GM18909 (cell line): ENCODE data around the gene CTSL.

Source experiments
- ATAC-seq: cut with Tn5 transposase; IDR thresholded peaks from one replicate; pipeline ENCODE4 v1.9.1; 2021; ENCODE audit warnings: mild to moderate bottlenecking; ENCODE audit not compliant: unreplicated experiment, poor library complexity

Gene CTSL

DNA sequence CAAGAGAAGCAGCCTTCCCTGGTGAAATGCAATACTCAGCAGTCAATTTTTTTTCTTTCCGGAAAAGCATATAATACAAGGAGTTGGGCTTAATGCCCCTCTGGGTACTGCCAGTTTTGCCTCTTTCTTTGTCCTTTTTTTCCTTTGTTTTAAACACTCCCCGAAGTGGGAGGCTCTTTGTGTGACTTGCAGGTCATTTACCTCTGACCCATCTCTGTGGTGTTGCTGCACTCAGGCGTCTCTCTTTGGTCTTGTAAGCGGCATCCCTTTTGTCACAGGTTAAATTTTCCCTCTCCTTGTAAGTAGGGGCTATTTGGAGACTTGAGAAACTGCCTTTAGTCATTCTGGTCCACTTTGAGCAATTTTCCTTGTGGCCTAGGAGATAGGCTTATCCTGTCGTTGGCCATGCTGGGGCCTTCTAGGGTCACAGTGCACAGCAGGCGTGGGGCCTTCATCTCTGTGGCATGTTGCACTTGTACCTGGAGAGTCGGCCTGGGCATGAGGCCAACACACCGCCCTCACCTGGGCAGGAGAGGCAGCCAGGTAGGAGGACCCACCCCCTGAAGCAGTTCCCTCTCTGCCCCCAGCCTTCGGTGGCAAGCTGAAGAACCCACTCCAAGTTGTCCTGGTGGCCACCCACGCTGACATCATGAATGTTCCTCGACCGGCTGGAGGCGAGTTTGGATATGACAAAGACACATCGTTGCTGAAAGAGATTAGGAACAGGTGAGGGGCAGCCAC, 27.7 kb upstream of the CTSL start:
- ATAC-seq: no peak

GRCh38 chr9:87699835-87700234, 26.1 kb upstream of the CTSL start:
- ATAC-seq: no peak

GRCh38 chr9:87701491-87701890, 24.4 kb upstream of the CTSL start:
- ATAC-seq: no peak

DNA sequence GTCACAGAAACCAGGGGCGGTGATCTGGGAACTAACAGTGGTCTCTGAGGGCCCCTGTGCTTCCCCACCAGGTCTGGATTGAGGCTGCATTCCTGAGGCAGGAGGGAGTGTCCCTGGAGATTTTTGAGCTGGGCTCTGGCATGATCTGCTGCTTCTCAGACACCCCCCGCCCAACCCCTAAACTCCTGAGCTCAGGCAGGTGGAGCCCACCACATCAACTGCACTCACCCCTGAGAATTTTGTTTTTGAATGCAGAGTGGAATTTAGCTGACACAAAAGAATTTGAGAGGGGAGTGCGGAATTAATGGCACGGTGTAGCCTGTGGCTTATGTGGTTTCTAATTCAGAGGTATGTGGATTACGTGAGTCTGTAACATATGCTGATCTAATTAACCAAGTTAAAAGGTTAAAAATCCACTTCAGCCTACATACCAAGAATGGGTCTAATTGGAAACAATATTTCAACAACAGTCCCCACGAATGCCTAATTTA, 23.9 kb upstream of the CTSL start:
- no peak for ATAC-seq

DNA sequence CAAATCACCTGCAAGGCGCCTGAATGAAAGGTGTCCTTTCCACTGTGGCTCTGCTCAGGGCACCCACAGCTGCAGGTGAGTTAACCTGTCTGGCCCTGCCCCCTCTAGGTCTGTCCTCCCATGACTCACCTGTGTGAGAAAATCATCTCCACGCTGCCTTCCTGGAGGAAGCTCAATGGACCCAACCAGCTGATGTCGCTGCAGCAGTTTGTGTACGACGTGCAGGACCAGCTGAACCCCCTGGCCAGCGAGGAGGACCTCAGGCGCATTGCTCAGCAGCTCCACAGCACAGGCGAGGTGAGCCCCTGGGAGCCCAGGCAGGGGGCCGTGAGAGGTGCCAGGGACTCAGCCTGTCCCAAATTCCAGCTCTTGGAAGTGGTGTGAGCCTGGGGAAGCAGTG, 23.0 kb upstream of the CTSL start:
- ATAC-seq: no peak

- no peak for ATAC-seq
These were observed 22.2 kb upstream of the CTSL start for GRCh38 chr9:87703636-87704276.

DNA sequence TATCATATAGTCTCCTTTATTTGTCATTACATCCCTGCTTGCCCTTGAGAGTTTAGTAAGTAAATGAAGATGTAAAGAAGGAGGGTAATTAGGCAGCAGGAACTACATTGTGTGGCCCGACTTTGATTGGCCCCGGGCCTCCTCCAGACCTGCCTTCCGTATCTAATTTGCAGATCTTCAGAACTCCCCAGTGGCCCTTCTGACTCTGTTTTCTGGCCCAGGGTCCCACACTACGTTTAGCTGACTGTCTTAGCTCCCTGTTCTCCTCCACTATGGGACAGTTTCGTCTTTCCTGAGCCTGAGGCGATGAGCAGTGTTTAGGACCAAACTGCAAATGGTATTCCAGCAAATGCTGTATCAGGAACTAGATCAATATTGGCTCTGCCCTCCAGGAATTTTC, 21.6 kb upstream of the CTSL start:
- ATAC-seq: no peak

DNA sequence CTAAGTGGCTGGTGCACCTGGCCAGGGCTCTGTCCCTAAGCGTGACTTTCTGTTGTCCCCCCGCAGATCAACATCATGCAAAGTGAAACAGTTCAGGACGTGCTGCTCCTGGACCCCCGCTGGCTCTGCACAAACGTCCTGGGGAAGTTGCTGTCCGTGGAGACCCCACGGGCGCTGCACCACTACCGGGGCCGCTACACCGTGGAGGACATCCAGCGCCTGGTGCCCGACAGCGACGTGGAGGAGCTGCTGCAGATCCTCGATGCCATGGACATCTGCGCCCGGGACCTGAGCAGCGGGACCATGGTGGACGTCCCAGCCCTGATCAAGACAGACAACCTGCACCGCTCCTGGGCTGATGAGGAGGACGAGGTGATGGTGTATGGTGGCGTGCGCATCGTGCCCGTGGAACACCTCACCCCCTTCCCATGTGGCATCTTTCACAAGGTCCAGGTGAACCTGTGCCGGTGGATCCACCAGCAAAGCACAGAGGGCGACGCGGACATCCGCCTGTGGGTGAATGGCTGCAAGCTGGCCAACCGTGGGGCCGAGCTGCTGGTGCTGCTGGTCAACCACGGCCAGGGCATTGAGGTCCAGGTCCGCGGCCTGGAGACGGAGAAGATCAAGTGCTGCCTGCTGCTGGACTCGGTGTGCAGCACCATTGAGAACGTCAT, 19.7 kb upstream of the CTSL start:
- ATAC-seq: no peak

DNA sequence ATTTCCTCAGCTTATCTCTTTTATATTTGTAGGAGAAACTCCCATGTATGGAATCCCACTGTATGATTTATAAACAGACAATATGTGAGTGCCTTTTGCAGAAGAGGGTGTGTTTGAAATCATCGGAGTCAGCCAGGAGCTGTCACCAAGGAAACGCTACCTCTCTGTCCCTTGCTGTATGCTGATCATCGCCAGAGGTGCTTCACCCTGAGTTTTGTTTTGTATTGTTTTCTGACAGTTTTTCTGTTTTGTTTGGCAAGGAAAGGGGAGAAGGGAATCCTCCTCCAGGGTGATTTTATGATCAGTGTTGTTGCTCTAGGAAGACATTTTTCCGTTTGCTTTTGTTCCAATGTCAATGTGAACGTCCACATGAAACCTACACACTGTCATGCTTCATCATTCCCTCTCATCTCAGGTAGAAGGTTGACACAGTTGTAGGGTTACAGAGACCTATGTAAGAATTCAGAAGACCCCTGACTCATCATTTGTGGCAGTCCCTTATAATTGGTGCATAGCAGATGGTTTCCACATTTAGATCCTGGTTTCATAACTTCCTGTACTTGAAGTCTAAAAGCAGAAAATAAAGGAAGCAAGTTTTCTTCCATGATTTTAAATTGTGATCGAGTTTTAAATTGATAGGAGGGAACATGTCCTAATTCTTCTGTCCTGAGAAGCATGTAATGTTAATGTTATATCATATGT, 18.0 kb upstream of the CTSL start:
- ATAC-seq: no peak

DNA sequence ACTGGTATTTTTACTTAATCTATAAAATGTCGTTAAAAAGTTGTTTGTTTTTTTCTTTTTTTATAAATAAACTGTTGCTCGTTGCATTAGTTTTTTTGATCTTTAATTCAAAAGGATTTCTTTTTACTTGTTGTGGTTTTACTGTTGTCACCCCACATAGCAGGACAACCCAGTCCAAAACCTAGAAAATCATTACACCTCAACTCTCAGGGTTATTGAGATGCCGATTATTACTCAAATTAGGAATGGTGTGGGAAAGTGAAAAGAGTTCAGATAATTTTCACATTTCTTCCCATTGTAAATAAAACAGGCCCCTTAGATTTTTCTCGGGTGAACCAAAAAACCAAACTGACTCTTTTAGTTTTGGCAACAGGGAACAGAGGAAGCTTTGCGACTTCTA, 17.4 kb upstream of the CTSL start:
- no peak for ATAC-seq

DNA sequence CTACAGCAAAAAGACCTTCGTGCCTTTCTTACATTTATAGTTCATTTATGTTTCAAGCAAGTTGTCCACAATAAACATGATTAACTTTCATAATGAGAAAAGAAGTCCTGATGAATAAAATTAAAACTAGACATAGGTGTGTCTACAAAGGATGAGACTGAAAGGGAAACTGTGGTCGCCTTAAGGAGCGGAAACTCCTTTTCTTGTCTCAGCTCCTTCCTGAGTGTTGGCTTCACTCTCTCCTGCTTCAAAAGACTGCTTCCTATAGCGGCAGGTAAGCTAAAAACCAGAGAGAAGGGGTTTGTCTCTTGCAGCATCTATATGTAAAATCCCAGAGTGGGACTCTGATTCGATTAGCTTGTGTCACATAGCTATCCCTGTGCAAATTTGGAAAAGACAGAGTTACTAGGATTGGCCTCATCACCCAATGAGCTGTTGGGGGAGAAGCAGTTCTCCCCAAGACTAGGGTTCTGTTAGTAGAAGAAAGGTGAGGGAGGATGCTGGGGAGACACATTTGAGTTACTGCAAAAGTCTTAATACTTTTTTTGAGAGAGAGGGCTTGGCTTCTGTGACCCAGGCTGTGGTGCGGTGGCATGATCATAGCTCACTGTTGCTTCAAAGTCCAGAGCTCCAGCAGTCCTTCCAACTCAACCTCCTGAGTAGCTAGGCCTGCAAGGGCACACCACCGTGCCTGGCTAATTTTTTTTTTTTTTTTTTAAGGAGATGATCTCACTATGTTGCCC, 16.8 kb upstream of the CTSL start:
- no peak for ATAC-seq

DNA sequence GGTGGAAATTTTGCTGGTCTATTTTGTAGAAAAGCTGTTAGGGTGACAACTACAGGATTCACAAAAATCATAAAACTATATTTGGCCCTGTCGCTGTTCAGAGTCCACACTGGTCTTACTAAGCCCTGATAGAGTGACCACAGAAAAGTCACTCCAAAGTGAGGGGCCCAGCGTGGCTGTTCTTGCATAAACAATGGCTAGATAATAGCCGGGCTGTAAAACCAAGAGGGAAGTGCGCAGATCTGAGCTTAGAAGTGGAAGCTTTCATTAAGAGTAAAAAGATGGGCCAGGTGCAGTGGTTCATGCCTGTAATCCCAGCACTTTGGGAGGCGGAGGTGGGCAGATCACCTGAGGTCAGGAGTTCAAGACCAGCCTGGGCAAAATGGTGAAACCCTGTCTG, 15.5 kb upstream of the CTSL start:
- ATAC-seq: no peak

DNA sequence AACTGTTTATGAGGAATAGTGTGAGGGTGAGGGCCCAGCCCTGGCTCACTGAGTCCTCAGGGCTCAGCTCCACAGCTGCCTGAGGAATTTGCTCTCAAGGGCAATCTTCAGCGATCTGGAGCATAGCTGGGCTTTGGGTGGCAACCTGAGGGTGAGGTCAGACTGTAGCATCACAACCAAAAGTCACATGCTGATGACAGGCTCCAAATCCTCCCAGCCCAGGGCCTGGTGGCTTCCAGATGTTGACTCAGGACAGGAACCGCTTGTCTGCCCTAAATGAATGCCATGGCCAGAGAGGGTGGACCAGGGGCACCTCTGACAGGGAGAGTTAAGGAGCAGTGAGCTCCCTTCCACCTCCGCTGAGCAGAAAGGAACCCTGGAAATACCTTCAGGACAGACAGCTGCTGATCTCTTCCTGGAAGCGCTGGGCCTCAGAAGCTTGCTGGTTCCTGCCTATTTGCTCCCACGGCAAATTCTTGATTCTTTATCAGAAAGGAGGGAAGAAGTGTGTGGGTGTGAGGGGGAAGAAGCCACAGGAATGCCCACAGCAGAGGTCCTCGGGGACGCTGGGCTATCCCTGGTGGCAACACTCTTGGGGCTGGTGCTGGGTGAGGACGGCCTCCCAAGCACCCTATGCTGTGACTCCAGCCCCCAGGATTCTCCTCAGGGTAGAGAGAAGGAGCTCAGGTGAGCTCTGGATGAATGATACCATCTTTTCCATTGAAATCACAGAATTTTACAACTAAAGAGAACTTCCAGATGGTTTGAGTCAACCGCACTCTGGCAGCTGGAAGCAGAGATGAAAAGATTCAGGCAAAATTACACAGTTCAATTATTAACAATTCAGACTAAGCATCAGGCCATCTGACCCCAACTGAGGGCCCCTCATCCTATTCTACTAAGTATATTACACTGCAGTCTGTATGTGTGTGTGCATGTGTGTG, 13.8 kb upstream of the CTSL start:
- ATAC-seq: no peak

DNA sequence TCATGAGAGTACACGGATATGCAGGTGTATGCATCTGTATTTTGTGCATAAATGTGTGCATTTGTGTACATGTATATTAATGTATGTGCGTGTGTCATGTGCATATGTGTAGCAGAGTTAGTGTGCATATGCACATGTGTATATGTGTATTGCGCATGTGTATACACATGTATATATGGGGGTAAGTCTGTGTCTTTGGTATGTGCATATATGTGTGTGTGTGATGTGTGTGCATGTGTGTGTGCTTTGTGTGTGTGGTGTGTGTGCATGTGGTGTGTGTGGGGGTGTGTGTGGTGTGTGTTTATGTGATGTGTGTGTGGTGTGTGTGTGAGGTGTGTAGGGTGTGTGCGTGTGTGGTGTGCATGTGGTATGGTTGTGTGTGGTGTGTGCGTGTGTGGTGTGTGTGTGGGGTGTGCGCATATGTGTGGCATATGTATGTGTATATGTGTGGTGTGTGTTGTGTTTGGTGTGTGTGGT, 13.1 kb upstream of the CTSL start:
- no peak for ATAC-seq

DNA sequence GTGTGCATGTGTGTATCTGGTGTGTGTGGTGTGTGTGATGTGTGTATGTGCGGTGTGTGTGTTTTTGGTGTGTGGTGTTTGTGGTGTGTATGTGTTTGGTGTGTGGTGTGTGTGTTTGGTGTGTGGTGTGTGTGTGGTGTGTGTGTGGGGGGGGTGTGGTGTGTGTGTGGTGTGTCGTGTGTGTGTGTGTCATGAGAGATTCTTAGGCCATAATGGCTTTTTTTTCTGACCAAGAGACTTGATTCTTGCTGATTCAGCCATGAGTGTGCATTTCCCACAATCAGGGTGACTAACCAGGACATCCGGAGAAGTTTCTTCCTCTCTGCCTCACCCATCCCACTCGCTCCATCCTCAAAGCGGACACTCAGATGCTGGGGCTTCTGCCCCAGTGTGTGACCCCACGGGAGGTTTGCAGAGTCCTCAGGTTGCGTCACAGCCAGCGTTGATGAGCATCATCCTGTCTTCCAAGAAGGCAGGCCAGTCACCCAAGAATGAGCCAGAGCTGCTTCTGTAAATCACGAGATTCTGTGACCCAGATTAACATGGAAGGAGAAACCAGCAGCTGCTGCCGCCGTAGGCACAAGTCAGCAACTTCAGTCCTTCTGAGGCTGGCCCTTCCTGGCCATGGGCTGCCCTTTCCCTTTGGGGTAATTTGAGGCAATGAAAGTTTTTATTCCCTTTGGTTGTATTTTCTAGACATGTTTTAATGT, 12.5 kb upstream of the CTSL start:
- no peak for ATAC-seq

DNA sequence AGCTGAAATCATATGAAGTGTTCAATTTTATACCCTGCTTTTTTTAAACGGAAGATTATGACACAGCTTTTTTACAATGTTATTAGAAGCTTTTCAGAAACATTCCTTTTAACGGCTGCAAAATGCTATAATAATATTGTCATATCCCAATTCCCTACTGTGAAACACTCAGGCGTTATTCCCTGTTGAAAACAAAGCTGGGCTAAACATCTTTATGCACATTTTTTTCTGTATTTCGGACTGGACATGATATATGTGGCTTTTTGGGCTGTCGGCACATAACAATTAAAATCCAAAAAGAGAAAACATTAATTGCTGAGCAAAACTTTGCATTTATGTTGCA, 12.0 kb upstream of the CTSL start:
- ATAC-seq: no peak

DNA sequence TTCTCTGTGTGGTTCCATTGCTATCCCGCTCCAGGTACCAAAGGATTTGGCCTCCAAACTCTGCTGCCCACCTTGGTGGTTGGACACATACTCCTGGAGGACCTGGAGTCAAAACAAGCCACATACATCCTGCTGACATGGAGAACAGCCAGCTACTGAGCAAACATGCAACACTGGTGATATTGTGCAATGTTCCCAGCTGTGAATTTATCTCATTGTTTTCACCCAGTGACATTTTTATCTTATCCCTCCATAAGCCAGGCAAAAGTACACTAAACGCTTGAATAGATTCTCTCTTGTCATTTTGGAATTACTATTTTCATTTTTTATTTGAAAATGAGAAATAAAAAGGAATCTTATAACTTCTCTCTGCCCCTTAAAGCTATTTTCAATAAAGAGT, 11.1 kb upstream of the CTSL start:
- no peak for ATAC-seq

DNA sequence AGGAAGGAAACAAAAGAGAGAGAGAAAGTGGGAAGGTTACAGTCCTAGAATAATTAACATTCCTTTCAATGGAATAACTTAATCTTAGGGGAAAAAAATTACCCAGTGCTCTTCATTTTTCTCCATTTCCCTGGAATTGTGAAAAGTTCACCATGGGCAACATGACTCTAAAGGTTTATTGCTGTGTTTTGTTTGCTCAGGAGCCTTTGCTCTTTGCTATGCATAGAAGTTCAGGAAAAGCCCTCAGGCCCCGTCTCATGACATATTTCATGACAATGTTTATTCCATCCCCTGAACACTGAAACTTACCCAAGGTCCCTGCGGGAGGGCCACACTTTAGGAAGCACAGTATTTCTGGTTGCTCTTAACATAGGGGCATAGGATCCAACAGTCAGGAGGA, 9.8 kb upstream of the CTSL start:
- ATAC-seq: no peak

GRCh38 chr9:87717456-87717855, 8.5 kb upstream of the CTSL start:
- no peak for ATAC-seq
